Liver (tissue), 3 donors: Measurements from ENCODE around the gene SLC8A1.
A peak's percentile ranks its signal among the peaks of the same experiment; 100 is the strongest.

ENCODE experiments used
- EGR1 ChIP-seq, 2 donors: IDR thresholded peaks; 2 replicates each; pipeline ENCODE4 v1.6.1; 2016 to 2018; ENCODE audit warnings: antibody characterized with exemption in 2 of 2, low read depth in 2 of 2
- FOXA1 ChIP-seq: IDR thresholded peaks from 2 replicates; pipeline ENCODE4 v1.6.1; 2016; ENCODE audit warnings: antibody characterized with exemption
- JUND ChIP-seq, 2 donors: IDR thresholded peaks; 2 replicates each; pipeline ENCODE4 v1.6.1; 2016; ENCODE audit warnings: antibody characterized with exemption in 2 of 2
- NR2F2 ChIP-seq: IDR thresholded peaks from 2 replicates; pipeline ENCODE4 v1.6.1; 2016; ENCODE audit warnings: antibody characterized with exemption
- RAD21 ChIP-seq, 2 donors: IDR thresholded peaks; 2 replicates each; pipeline ENCODE4 v1.6.1; 2016; ENCODE audit warnings: antibody characterized with exemption in 2 of 2, mild to moderate bottlenecking in 2 of 2
- RXRA ChIP-seq, 2 donors: IDR thresholded peaks; 2 replicates each; pipeline ENCODE4 v1.6.1; 2017 to 2018; ENCODE audit warnings: antibody characterized with exemption in 2 of 2, mild to moderate bottlenecking in 1 of 2
- TAF1 ChIP-seq: conservative IDR thresholded peaks from 2 replicates; pipeline ENCODE4 v1.6.1; 2016; ENCODE audit warnings: antibody characterized with exemption, mild to moderate bottlenecking
- YY1 ChIP-seq: IDR thresholded peaks from 2 replicates; pipeline ENCODE4 v1.6.1; 2016; ENCODE audit warnings: antibody characterized with exemption, mild to moderate bottlenecking
- TF ChIP-seq, protein P1 (sequence below): fragments of 150-350 bp; IDR thresholded peaks from 2 replicates; pipeline ENCODE4 v1.5.1; 2017; ENCODE audit warnings: improper control_type of control experiment, low read depth, low read length; ENCODE audit not compliant: missing input control
- TF ChIP-seq, protein P2 (sequence below): IDR thresholded peaks from 2 replicates; pipeline ENCODE4 v1.6.1; 2016; ENCODE audit warnings: antibody characterized with exemption, mild to moderate bottlenecking
- TF ChIP-seq, protein P3 (sequence below): IDR thresholded peaks from 2 replicates; pipeline ENCODE4 v1.6.1; 2016; ENCODE audit warnings: antibody characterized with exemption
- TF ChIP-seq, protein P4 (sequence below): IDR thresholded peaks from 2 replicates; pipeline ENCODE4 v1.6.1; 2016; ENCODE audit warnings: antibody characterized with exemption
- TF ChIP-seq, protein P5 (sequence below): IDR thresholded peaks from 2 replicates; pipeline ENCODE4 v1.6.1; 2016; ENCODE audit warnings: antibody characterized with exemption
- donor health status: healthy.
- donor health status: healthy.

DNA sequence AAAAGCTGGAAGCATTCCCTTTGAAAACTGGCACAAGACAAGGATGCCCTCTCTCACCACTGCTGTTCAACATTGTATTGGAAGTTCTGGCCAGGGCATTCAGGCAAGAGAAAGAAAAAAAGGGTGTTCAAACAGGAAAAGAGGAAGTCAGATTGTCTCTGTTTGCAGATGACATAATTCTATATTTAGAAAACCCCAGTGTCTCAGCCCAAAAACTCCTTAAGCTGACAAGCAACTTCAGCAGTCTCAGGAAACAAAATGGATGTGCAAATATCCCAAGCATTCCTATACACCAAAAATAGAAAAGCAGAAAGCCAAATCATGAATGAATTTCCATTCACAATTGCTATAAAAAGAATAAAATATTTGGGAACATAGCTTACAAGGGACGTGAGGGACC is 11.1 kb downstream of the SLC8A1 start:
- no peak for TF ChIP-seq FOXA1
- TF ChIP-seq, protein P1, sequence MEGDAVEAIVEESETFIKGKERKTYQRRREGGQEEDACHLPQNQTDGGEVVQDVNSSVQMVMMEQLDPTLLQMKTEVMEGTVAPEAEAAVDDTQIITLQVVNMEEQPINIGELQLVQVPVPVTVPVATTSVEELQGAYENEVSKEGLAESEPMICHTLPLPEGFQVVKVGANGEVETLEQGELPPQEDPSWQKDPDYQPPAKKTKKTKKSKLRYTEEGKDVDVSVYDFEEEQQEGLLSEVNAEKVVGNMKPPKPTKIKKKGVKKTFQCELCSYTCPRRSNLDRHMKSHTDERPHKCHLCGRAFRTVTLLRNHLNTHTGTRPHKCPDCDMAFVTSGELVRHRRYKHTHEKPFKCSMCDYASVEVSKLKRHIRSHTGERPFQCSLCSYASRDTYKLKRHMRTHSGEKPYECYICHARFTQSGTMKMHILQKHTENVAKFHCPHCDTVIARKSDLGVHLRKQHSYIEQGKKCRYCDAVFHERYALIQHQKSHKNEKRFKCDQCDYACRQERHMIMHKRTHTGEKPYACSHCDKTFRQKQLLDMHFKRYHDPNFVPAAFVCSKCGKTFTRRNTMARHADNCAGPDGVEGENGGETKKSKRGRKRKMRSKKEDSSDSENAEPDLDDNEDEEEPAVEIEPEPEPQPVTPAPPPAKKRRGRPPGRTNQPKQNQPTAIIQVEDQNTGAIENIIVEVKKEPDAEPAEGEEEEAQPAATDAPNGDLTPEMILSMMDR = no peak
- TF ChIP-seq RAD21 (IDR thresholded peaks at IDR 0.05) = no peak
- TF ChIP-seq, protein P2, sequence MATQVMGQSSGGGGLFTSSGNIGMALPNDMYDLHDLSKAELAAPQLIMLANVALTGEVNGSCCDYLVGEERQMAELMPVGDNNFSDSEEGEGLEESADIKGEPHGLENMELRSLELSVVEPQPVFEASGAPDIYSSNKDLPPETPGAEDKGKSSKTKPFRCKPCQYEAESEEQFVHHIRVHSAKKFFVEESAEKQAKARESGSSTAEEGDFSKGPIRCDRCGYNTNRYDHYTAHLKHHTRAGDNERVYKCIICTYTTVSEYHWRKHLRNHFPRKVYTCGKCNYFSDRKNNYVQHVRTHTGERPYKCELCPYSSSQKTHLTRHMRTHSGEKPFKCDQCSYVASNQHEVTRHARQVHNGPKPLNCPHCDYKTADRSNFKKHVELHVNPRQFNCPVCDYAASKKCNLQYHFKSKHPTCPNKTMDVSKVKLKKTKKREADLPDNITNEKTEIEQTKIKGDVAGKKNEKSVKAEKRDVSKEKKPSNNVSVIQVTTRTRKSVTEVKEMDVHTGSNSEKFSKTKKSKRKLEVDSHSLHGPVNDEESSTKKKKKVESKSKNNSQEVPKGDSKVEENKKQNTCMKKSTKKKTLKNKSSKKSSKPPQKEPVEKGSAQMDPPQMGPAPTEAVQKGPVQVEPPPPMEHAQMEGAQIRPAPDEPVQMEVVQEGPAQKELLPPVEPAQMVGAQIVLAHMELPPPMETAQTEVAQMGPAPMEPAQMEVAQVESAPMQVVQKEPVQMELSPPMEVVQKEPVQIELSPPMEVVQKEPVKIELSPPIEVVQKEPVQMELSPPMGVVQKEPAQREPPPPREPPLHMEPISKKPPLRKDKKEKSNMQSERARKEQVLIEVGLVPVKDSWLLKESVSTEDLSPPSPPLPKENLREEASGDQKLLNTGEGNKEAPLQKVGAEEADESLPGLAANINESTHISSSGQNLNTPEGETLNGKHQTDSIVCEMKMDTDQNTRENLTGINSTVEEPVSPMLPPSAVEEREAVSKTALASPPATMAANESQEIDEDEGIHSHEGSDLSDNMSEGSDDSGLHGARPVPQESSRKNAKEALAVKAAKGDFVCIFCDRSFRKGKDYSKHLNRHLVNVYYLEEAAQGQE = no peak
- peak; percentile 55 for TF ChIP-seq YY1
- TF ChIP-seq NR2F2 = no peak
- TF ChIP-seq, protein P3, sequence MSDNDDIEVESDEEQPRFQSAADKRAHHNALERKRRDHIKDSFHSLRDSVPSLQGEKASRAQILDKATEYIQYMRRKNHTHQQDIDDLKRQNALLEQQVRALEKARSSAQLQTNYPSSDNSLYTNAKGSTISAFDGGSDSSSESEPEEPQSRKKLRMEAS = no peak
- no peak for TF ChIP-seq RXRA (IDR thresholded peaks at IDR 0.05)
- TF ChIP-seq, protein P4, sequence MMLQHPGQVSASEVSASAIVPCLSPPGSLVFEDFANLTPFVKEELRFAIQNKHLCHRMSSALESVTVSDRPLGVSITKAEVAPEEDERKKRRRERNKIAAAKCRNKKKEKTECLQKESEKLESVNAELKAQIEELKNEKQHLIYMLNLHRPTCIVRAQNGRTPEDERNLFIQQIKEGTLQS = no peak
- no peak for TF ChIP-seq EGR1 (IDR thresholded peaks at IDR 0.05; ENCODE audit: low read depth in 2 of 2)
- TF ChIP-seq, protein P5, sequence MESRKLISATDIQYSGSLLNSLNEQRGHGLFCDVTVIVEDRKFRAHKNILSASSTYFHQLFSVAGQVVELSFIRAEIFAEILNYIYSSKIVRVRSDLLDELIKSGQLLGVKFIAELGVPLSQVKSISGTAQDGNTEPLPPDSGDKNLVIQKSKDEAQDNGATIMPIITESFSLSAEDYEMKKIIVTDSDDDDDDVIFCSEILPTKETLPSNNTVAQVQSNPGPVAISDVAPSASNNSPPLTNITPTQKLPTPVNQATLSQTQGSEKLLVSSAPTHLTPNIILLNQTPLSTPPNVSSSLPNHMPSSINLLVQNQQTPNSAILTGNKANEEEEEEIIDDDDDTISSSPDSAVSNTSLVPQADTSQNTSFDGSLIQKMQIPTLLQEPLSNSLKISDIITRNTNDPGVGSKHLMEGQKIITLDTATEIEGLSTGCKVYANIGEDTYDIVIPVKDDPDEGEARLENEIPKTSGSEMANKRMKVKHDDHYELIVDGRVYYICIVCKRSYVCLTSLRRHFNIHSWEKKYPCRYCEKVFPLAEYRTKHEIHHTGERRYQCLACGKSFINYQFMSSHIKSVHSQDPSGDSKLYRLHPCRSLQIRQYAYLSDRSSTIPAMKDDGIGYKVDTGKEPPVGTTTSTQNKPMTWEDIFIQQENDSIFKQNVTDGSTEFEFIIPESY = no peak
- no peak for TF ChIP-seq JUND (IDR thresholded peaks at IDR 0.05)
- no peak for TF ChIP-seq TAF1
